ENCODE data around the gene SERPINB12. TPM values are rescaled to one million over a fixed set of nuclear protein-coding genes. Genes with fewer than 3 reads are reported as not detected.

The SERPINB12 gene
- total RNA-seq, 1 experiment from 2014 or later = not detected

DNA sequence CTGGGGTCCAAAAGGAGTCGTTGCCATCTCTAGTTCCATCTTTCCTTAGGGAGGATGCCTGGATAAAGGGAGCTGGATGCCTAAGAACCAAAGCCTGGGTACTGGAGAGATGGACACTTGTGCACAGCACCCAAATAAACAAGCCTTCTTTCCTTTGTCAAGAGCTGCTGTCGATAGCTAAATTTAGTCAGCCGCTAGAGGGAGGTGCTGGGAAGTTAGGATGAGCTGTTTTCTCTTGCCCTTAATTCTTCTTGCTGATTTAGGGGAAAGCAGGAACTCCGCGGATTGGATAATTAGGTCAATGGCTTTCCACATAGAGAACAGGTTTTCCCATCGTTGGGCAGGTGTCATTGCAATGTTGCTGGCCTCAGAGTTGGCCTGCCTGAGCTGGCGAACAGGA is 30.9 kb upstream of the SERPINB12 start:
- H3K79me2 ChIP-seq (ENCODE audit: low read depth) = no peaks in the 10 kb centered on the region
- TF ChIP-seq, protein P1, sequence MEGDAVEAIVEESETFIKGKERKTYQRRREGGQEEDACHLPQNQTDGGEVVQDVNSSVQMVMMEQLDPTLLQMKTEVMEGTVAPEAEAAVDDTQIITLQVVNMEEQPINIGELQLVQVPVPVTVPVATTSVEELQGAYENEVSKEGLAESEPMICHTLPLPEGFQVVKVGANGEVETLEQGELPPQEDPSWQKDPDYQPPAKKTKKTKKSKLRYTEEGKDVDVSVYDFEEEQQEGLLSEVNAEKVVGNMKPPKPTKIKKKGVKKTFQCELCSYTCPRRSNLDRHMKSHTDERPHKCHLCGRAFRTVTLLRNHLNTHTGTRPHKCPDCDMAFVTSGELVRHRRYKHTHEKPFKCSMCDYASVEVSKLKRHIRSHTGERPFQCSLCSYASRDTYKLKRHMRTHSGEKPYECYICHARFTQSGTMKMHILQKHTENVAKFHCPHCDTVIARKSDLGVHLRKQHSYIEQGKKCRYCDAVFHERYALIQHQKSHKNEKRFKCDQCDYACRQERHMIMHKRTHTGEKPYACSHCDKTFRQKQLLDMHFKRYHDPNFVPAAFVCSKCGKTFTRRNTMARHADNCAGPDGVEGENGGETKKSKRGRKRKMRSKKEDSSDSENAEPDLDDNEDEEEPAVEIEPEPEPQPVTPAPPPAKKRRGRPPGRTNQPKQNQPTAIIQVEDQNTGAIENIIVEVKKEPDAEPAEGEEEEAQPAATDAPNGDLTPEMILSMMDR (conservative IDR thresholded peaks at IDR 0.05) = peak; percentile 68
- no peak for TF ChIP-seq EZH2 (IDR thresholded peaks at IDR 0.05; ENCODE audit: low read depth)
- no peaks in the 10 kb centered on the region for H3K36me3 ChIP-seq (ENCODE audit: low read depth)
- H4K20me1 ChIP-seq (ENCODE audit: insufficient read depth) = no peaks in the 10 kb centered on the region
- H3K27ac ChIP-seq = no peak overlapping the region
- peak; percentile 43 to 63 for DNase-seq
- H3K9me2 ChIP-seq (ENCODE audit: insufficient read depth) = no peaks in the 10 kb centered on the region
- H2AFZ ChIP-seq = no peak overlapping the region
- intact Hi-C loops (cut with micrococcal nuclease; ENCODE audit: unreplicated experiment) = loop anchor here (10.0 kb wide), 1 partner anchor 464 kb away; the partner anchor contains the start of gene SERPINB8
- H3K27me3 ChIP-seq (ENCODE audit: insufficient read depth, low read depth) = no peaks in the 10 kb centered on the region
- no peak overlapping the region for H3K4me2 ChIP-seq
- no TSS peak for BruUV-seq (replicated peaks)
- peaks cover 12% of the 10 kb centered on the region for H3K4me1 ChIP-seq (replicated peaks; ENCODE audit: insufficient read depth)
- ChIA-PET POLR2A (ENCODE audit: unreplicated experiment) (interaction anchor here (0.6 kb wide), 2 partner anchors 235 to 987 kb away, joined by 3 to 4 read pairs; no protein-coding TSS in a partner anchor), CTCF (interaction anchor here (0.6 to 1.6 kb wide), 2 partner anchors 230 to 1262 kb away, joined by 3 to 8 read pairs; no protein-coding TSS in a partner anchor)
- H3K4me3 ChIP-seq = no peak overlapping the region
- no peaks in the 10 kb centered on the region for H3K9me3 ChIP-seq (ENCODE audit: insufficient read depth, low read depth)
- peaks cover 4% of the 10 kb centered on the region; the same call in 1 of the 2 replicates for H3F3A ChIP-seq (ENCODE audit: insufficient read depth, low read depth)

DNA sequence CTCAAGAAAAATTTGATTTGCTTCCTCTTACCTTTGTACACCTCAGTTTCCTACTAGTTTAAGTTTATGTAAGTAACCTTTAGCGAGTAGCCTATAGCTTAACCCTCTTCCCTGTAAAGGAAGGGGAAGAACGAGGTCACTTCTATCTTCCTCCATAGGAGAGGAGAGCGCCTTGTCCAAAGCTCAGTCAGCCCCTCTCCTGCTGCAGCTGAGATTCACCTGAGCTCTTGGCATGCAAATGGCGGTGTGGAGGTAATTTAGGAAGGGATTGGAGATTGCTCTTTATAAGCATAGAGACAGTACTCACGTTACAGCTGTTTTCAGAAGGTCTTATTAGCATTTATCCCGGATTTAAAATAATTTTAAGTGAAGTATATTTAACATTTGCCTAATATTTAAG is 27.8 kb upstream of the SERPINB12 start:
- no peaks in the 10 kb centered on the region for H3K9me3 ChIP-seq (ENCODE audit: insufficient read depth, low read depth)
- CTCF ChIA-PET = no interaction called here
- H3K4me2 ChIP-seq = no peak overlapping the region
- H3K36me3 ChIP-seq (ENCODE audit: low read depth) = no peaks in the 10 kb centered on the region
- no peaks in the 10 kb centered on the region for H3F3A ChIP-seq (ENCODE audit: insufficient read depth, low read depth)
- H4K20me1 ChIP-seq (ENCODE audit: insufficient read depth) = no peaks in the 10 kb centered on the region
- no peak overlapping the region for H3K27ac ChIP-seq
- no peaks in the 10 kb centered on the region for H3K9me2 ChIP-seq (ENCODE audit: insufficient read depth)
- no TSS peak for BruUV-seq (replicated peaks)
- intact Hi-C loops (cut with micrococcal nuclease; ENCODE audit: unreplicated experiment) = loop anchor here (10.0 kb wide), 1 partner anchor 460 kb away; the partner anchor contains the start of gene SERPINB8
- POLR2A ChIA-PET (ENCODE audit: unreplicated experiment) = no interaction called here
- no peak overlapping the region for H3K4me3 ChIP-seq
- TF ChIP-seq, protein P1 (conservative IDR thresholded peaks at IDR 0.05) = no peak
- no peak for TF ChIP-seq EZH2 (IDR thresholded peaks at IDR 0.05; ENCODE audit: low read depth)
- no peak for DNase-seq
- H3K27me3 ChIP-seq (ENCODE audit: insufficient read depth, low read depth) = no peaks in the 10 kb centered on the region
- H3K4me1 ChIP-seq (replicated peaks; ENCODE audit: insufficient read depth) = no peaks in the 10 kb centered on the region
- no peaks in the 10 kb centered on the region for H3K79me2 ChIP-seq (ENCODE audit: low read depth)
- H2AFZ ChIP-seq = no peak overlapping the region

DNA sequence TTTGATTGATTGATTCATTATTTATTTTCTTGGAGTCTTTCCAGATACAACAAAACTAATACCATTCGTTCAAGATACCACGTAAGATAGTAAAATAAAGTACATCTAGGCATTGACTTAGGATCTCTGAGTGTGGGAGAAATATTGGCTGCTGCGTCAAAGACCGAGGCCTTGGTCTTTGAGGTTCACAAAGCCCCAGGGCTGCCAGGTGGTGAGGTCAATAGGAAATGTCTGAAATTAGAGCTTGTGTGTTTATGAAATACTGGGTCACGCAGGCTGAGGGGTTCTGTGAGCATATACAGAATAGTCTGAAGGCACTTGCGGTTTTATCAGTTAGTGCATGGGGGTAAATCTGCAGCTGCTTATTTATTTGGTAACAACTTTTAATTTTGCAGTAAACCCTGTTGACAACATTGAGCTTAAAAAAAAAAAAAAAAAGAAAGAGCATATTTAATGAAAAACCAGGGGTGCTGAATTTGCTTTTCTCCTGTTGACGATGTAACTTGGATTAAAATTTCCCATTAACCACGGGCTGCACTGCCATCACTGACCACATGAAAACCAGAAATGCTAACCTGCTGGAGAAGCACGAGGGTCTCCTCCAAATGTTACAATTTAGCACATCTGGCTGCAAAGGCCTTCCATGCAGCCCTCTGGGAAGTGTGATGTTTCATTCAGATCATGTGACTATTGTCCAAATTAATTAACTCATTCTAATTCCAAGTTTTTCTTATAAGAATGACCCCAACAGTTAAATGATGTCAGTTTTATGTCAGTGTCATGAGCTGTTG is 27.1 kb upstream of the SERPINB12 start:
- no peak overlapping the region for H2AFZ ChIP-seq
- CTCF ChIA-PET = interaction anchor here (0.6 kb wide), 2 partner anchors 29 to 687 kb away, joined by 4 to 5 read pairs; no protein-coding TSS in a partner anchor

More for the DNA sequence above, 27.1 kb upstream of the SERPINB12 start:
- DNase-seq = no peak
- no peaks in the 10 kb centered on the region for H3K9me3 ChIP-seq (ENCODE audit: insufficient read depth, low read depth)
- no peak overlapping the region for H3K4me3 ChIP-seq
- H4K20me1 ChIP-seq (ENCODE audit: insufficient read depth) = no peaks in the 10 kb centered on the region
- no peak for TF ChIP-seq EZH2 (IDR thresholded peaks at IDR 0.05; ENCODE audit: low read depth)
- TF ChIP-seq, protein P1 (conservative IDR thresholded peaks at IDR 0.05) = no peak
- no TSS peak for BruUV-seq (replicated peaks)
- POLR2A ChIA-PET (ENCODE audit: unreplicated experiment) = no interaction called here
- H3K36me3 ChIP-seq (ENCODE audit: low read depth) = no peaks in the 10 kb centered on the region
- H3K79me2 ChIP-seq (ENCODE audit: low read depth) = no peaks in the 10 kb centered on the region
- intact Hi-C loops (cut with micrococcal nuclease; ENCODE audit: unreplicated experiment) = loop anchor here (5.0 to 10.0 kb wide), 2 partner anchors 422 to 460 kb away; partner anchors contain the start of gene SERPINB8
- H3K27ac ChIP-seq = no peak overlapping the region
- no peaks in the 10 kb centered on the region for H3F3A ChIP-seq (ENCODE audit: insufficient read depth, low read depth)
- H3K4me1 ChIP-seq (replicated peaks; ENCODE audit: insufficient read depth) = no peaks in the 10 kb centered on the region
- H3K27me3 ChIP-seq (ENCODE audit: insufficient read depth, low read depth) = no peaks in the 10 kb centered on the region
- no peak overlapping the region for H3K4me2 ChIP-seq
- H3K9me2 ChIP-seq (ENCODE audit: insufficient read depth) = no peaks in the 10 kb centered on the region

Data from PC-9 (cell line).